GM19025 (cell line): ENCODE results near the gene SRD5A1.

Experiments used
- ATAC-seq: cut with Tn5 transposase; IDR thresholded peaks from one replicate; pipeline ENCODE4 v1.9.1; 2021; ENCODE audit warnings: mild to moderate bottlenecking, low read depth, moderate library complexity; ENCODE audit not compliant: unreplicated experiment

Gene SRD5A1

GRCh38 chr5:6603643-6604042 lies 29.6 kb upstream of the SRD5A1 start:
- no peak for ATAC-seq

GRCh38 chr5:6604341-6604740 lies 28.9 kb upstream of the SRD5A1 start:
- no peak for ATAC-seq

DNA sequence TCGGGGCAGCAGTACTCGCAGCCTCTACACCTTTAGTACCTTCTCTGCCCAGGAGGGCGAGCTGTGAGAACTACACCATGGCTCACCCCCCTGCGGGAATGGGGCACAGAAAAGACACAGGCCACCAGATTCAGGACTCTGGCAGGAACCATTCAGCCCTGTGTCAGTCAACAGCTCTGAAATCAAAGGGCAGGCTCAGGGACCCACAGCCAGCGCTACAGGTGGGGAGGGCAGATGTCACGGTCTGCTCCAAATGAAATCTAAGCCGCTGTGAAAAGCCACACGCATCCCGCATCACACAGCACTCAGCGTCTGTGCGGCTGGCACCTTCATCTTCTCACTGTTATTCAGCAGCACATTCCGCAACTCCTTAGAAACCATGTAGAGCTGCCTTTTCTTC lies 28.3 kb upstream of the SRD5A1 start:
- no peak for ATAC-seq

DNA sequence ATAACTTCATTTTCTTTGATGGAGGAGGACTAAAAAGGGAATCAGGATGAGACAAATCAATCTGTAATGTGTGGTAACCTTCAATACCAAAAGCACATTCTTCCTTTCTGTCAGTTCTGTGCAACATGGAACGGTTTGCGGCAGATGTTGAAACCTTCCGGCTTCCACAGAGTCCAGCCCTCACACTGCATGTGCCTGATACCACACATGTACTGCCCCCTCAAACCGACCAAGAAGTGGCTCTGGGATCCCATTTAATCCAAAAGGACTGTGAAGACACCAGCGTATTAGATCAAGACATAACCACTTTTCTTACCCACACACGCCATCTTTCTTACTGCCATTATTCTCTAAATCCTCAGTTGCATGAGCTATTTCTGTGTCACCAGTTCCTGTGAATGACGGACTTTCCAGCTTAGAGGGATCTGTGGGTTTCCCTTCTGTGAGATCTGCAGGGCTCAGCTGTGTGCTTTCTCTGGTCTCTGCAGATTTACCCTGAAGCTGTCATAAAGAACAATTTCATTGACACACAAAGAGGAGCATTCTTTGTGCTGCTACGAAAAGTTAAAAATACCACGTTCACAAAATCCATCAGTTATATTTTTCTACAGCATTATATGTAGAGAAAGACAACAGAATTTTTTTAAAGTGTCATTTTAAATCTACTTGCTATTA lies 26.2 kb upstream of the SRD5A1 start:
- ATAC-seq: no peak

GRCh38 chr5:6607559-6607936 lies 25.7 kb upstream of the SRD5A1 start:
- ATAC-seq: no peak

DNA sequence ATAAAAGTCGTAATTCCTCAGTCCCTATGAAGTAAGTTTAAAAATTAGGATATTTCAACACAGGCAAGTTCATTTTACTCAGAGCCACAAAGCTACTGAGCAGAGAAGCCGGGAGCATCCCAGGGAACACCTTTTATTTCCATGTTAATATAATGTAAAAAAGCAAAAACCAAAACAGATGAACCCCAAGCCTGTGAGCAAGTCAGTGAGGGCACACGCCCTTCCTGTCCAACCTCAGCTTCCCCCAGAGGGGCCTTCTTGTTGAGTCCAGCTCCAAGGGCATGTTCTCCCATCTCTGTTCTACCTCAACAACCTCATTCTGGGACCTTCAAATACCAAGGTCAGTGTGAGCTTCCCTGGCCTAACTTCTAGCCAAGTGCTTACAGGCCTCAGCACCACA lies 25.2 kb upstream of the SRD5A1 start:
- no peak for ATAC-seq

DNA sequence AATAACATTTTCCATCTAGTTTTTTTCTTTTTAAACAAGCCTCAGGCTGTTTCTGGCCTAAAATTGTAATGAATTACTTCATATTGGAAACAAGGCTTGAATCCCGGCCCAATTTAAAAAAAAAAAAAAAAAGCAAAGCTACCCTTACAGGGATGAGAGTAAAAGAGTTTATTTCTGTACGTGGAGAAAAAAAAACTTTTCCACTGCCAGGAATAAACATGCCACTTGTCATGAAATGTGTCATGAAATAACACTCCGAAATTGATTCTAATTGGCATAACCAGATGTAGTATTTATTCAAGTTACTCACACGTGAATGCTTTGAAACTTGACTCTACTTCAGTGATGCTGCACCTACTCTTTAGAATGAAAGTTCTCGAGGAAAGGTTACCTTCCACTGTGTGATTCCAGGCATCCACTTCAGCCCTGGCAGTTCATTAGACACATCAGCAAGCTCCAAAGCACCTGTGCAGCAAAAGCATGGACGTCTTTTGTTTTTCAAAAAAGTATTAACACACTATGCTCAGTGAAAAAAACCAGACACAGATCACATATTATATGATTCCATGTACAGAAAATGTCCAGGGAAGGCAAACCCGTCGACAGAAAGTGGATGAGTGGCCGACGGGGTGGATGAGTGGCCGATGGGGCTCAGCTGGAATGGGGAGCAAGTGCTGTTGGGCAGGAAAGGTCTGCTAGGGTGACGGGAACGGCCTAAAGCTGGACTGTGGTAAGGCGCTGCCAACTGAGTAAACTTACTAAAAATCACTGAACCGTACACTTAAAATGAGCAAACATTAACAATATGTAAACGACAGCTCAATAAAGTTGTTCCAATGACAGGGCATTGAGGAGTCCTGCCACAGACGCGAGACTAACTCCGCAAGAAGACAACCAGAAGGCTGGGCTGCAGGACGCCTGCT lies 21.6 kb upstream of the SRD5A1 start:
- no peak for ATAC-seq

DNA sequence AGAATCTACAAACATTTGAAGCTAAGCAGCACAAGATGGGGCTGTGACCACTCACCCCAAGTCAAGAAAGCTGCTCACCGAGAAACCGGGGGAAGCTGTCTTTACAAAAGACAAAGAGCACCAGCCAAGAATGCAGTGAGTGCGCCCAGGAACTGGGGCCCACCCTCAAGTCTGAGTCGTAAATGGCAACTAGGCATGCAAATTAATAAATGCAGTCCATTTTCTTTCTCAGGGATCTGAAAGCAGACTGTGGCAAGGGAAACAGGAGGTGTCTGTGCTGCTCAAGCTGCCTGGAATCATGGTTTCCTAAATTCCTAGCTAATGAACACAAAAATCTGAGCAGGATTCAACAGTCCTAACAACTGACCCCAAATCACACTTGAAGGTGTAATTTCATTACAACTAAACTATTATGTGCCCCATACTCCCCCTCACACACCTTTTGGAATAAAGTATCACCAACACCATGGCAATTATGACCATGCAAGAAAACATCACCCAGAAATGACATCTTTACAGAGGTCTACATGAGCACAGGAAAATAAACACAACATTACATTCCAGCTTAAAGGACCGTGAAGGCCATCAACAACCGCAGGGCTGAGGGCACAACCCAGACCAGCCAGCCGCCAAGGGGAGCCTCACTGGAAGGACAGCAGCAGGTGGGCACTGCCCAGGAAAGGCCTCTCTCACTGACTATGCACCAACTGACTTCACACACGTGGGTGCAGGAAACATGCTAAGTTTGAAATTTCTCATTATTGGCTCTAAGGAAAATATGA lies 18.0 kb upstream of the SRD5A1 start:
- no peak for ATAC-seq

DNA sequence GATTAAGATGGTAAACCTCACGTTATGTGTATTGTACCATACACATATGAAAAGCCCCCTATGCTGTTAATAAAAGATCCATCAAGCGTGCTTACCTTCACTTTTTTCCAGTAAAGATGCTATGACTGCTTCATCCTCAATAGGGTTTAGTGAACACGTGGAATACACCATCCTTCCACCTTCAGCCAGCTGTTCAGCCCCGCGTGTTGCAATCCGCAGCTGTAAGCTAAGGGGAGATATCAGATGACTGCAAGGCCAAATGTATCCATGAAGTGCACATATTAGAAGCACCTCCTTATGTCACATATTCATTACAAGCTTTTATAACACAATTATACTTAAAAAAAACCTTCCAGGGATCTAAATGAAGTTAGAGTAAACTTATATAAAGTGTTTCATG lies 16.6 kb upstream of the SRD5A1 start:
- no peak for ATAC-seq

GRCh38 chr5:6623228-6623627 lies 10.0 kb upstream of the SRD5A1 start:
- ATAC-seq: no peak

GRCh38 chr5:6623941-6624340 lies 9.3 kb upstream of the SRD5A1 start:
- no peak for ATAC-seq

DNA sequence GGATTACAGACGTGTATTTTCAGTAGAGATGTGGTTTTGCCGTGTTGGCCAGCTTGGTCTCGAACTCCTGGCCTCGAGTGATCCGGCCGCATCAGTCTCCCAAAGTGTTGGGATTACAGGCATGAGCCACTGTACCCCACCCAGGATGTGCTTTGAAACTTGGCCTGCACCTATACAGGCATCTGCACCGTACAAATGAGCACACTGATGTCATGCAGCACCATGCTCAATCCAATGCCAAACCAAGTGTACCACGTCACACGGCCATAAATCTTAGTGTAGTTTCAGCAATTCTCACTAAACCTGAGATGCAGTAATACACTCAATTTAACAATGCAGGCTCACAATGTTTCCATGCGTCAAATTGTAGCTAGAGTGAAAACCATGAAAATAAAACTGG lies 6.7 kb upstream of the SRD5A1 start:
- no peak for ATAC-seq

DNA sequence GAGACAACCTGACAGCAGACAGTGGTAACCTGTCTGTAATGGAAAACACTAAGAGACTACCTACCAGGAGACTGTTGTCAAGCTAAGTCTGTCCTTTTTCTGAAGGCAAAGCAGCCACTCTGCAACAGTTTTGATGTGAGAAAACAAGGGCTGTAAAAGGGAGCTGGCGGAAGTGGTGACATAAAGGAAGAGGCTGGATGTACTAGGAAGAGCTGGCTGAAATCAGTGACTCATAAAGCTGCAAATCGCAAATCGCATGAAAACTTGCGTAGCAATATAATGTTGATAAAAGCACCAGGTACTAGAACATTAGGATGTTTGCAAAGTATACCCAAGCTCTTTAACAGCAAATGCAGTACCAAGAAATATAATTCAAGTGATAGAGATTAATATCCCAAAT lies 1.8 kb upstream of the SRD5A1 start:
- ATAC-seq: no peak

- ATAC-seq: peak; percentile 22
Measured at GRCh38 chr5:6632324-6632887, 834 bp upstream of the SRD5A1 start.

DNA sequence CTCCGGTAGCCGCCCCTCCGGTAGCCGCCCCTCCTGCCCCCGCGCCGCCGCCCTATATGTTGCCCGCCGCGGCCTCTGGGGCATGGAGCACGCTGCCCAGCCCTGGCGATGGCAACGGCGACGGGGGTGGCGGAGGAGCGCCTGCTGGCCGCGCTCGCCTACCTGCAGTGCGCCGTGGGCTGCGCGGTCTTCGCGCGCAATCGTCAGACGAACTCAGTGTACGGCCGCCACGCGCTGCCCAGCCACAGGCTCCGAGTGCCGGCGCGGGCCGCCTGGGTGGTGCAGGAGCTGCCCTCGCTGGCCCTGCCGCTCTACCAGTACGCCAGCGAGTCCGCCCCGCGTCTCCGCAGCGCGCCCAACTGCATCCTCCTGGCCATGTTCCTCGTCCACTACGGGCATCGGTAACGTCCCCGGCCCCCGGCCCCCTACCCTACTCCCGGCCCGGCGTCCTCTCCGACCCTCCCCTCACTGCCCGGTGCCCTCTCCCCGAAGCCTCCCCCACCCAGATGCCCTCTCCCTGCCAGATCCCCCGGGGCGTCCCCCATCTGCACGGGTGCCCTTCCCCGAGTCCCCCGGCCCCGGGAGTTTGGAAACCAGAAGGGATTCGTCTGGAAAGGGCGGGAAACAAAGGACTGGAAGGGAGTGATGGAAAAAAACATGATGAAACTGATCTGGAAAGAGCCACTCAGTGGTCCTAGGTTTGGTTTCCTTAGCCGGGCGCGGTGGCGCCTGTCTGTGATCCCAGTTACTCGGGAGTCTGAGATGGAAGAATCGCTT lies 417 bp downstream of the SRD5A1 start:
- peak; percentile 47 for ATAC-seq

DNA sequence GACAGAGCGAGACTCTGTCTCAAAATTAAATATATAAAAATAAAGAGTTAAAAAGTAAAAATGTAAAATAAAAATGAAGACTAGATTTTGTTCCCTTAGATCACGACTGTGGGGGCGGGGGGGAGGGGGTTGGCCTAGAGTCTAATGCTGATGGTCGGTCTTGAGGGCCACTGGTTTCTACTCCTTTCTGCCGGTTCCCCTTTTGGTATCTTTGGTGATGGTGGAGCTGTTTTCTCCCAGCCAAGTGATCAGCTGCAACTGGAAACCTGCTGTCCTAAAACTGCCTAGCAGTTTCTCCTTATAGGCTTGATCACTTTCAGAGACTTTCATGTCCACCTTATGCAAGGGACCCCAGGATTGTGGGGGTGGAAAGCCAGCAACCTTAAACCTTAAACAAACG lies 1.1 kb downstream of the SRD5A1 start:
- no peak for ATAC-seq

DNA sequence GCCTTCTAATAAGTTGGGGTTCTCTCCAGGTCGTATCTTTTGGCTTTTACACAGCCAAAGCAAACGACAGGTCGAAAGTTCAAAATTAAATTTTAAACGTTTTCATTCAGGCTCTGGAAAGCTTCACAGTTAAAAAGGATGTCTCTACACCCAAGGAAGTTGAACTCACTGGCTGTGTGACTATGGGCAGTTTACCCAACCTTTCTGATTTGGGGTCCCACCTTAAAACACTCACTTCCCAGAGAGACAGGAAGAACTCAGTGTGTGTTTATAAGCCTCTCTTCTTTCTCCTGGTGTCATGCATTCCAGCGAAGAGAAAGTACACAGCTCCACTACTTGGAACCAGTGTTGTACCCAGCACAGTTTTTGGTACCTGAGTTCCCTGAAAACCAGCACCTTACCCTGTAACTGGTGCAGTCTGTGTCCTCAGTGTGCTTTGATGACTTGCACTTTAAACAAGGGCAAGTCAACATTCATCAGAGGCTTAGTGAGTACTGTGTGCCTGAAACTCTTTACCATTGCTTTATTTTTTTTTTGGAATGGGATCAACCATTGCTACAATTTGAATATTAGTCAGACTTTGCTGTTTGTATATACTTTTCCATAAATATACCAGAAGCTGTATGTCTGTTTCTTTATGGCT lies 1.7 kb downstream of the SRD5A1 start:
- ATAC-seq: no peak

DNA sequence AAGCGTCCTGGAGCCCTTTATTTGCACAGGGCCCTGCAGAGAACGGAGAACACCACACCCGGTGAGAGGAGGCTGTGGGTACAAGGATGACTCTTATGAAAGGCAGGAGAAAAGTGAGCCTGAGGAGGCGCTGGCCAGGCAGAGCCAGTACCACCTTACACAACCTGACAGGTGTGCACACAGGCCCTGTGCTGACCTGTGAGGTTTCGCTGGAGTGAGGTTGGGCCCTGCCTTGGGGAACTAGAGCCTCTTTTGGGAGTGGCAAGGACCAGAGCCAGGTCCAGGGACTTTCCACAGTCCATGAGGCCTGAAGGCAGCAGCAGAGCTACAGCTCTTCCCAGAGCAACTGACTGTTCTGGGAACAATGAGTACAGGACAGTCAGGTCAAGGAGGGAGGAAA lies 3.1 kb downstream of the SRD5A1 start:
- no peak for ATAC-seq

- no peak for ATAC-seq
Measured at GRCh38 chr5:6637022-6637421, 3.8 kb downstream of the SRD5A1 start.

DNA sequence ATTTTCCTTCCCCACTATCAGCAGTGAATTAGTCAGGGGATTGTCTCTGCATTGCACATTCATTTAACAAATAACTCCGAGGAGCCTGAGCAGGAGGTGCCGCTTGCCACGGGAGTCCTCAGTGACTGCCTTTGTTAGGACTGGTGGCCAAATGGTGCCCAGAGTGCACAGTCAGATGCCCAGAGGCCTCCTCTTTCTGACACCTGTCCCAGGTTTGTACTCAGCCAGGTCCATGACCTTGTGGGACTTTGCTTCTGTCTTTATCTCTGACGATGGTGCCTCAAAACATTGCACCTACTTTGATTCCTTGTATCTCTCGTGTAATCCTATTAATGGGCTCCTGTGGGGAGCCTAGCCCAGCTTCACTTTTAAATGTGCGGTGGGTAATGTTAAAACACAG lies 4.3 kb downstream of the SRD5A1 start:
- ATAC-seq: no peak
